ENCODE results near the gene GIPC3.
A peak's percentile ranks its signal among the peaks of the same experiment; 100 is the strongest.
"Not testable (repeated sequence)": the region's sequence is repeated elsewhere in the genome, so short reads cannot be mapped to it uniquely, and the experiment has no call there.

Gene GIPC3

GRCh38 chr19:3581792-3582191, 3.5 kb upstream of the GIPC3 start:
- not testable (repeated sequence) for H3K27ac Mint-ChIP-seq; H3K36me3 Mint-ChIP-seq; H3K4me3 Mint-ChIP-seq; H3K9me3 Mint-ChIP-seq; DNase-seq (ENCODE audit: low spot score in 2 of 2); ATAC-seq; H3K4me1 Mint-ChIP-seq

DNA sequence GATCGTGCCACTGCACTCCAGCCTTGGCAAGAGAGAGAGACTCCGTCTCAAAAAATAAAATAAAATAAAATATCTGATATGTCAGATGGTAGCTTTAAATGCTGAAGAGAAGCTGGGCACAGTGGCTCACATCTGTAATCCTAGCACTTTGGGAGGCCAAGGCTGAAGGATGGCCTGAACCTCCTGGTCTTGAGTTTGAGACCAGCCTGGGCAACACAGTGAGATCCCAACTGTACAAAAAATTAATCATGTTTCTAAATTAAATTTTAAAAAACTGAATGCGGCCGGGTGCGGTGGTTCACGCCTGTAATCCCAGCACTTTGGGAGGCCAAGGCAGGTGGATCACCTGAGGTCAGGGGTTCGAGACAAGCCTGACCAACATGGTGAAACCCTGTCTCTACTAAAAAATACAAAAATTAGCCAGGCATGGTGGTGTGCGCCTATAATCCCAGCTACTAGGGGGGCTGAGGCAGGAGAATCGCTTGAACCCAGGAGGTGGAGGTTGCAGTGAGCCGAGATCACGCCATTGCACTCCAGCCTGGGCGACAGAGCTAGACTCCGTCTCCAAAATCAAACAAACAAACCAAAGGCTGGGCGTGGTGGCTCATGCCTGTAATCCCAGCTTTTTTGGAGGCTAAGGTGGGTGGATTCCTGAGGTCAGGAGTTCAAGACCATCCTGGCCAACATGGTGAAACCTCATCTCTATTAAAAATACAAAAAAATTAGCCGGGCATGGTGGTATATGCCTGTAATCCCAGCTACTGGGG, 1.1 kb upstream of the GIPC3 start:
- H3K4me3 Mint-ChIP-seq; DNase-seq (ENCODE audit: low spot score in 2 of 2); H3K27ac Mint-ChIP-seq; H3K36me3 Mint-ChIP-seq; H3K4me1 Mint-ChIP-seq; ATAC-seq; H3K9me3 Mint-ChIP-seq: not testable (repeated sequence)

- Mint-ChIP-seq H3K4me1 (no peaks in the 10 kb centered on the region), H3K36me3 (no peaks in the 10 kb centered on the region), H3K4me3 (peak overlapping the region; percentile 35), H3K27ac (no peak overlapping the region), H3K9me3 (no peaks in the 10 kb centered on the region)
- ATAC-seq (no peak), DNase-seq (ENCODE audit: low spot score in 2 of 2) (no peak)
These were observed 899 bp downstream of the GIPC3 start for GRCh38 chr19:3586127-3586626.

DNA sequence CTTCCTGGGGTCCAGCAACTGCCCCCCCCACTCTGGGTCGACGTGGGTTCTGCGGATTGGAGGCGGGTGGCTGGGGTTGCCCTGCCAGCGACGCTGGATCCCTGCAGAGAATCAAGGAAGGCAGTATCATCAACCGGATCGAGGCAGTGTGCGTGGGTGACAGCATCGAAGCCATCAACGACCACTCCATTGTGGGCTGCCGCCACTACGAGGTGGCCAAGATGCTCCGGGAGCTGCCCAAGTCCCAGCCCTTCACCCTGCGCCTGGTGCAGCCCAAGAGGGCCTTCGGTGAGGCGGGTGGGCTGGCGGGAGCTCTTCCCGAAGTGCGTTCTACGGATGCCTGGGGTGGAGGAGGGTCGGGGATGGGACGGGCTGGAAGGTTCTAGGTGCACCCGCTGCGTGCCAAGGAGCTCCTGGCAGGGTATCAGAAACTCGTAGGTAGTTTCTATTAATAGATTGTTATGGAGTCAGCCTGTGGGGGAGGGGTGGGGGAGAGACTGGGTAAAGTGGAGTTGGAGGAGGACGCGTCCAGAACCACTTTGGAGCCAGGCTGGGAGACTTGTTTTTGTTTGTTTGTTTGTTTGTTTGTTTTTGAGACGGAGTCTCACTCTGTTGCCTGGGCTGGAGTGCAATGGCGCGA, 1.5 kb downstream of the GIPC3 start:
- ATAC-seq: no peak
- Mint-ChIP-seq H3K4me3 (peak overlapping the region; percentile 35), H3K4me1 (no peaks in the 10 kb centered on the region), H3K36me3 (no peaks in the 10 kb centered on the region), H3K9me3 (no peaks in the 10 kb centered on the region), H3K27ac (no peak overlapping the region)
- no peak for DNase-seq (ENCODE audit: low spot score in 2 of 2)

GRCh38 chr19:3589439-3589838, 4.2 kb downstream of the GIPC3 start:
- ATAC-seq (no peak), DNase-seq (ENCODE audit: low spot score in 2 of 2) (no peak)
- Mint-ChIP-seq H3K9me3 (no peaks in the 10 kb centered on the region), H3K4me1 (no peaks in the 10 kb centered on the region), H3K4me3 (no peak overlapping the region), H3K36me3 (no peaks in the 10 kb centered on the region), H3K27ac (peak overlapping the region; percentile 48)

DNA sequence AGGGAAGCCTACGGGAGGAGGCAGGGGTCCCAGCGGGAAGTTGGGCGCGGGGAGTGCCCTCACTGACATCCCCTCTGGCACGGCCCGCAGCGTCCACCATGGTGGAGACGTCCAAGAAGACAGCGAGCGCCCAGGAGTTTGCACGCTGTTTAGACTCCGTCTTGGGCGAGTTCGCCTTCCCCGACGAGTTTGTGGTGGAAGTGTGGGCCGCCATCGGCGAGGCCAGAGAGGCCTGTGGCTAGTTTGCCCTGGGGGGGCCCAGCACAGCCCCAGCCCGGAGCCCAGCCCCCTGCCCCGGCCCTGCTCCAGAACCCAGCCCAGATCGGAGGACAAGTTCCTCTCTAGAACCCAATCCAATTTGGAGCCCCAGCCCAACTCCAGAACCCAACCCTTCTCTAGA, 4.7 kb downstream of the GIPC3 start:
- no peak overlapping the region for H3K4me3 Mint-ChIP-seq
- H3K36me3 Mint-ChIP-seq: no peaks in the 10 kb centered on the region
- H3K9me3 Mint-ChIP-seq: no peaks in the 10 kb centered on the region
- ATAC-seq (no peak), DNase-seq (ENCODE audit: low spot score in 2 of 2) (no peak)
- no peak overlapping the region for H3K27ac Mint-ChIP-seq
- no peaks in the 10 kb centered on the region for H3K4me1 Mint-ChIP-seq

- Mint-ChIP-seq H3K9me3 (no peaks in the 10 kb centered on the region), H3K36me3 (no peaks in the 10 kb centered on the region), H3K4me3 (no peak overlapping the region), H3K4me1 (no peaks in the 10 kb centered on the region), H3K27ac (no peak overlapping the region)
- ATAC-seq (no peak), DNase-seq (ENCODE audit: low spot score in 2 of 2) (no peak)
These were observed 5.8 kb downstream of the GIPC3 start for GRCh38 chr19:3590991-3591659.

GRCh38 chr19:3591876-3592613, 6.8 kb downstream of the GIPC3 start:
- no peaks in the 10 kb centered on the region for H3K9me3 Mint-ChIP-seq
- no peak overlapping the region for H3K4me3 Mint-ChIP-seq
- DNase-seq (ENCODE audit: low spot score in 2 of 2): no peak
- H3K36me3 Mint-ChIP-seq: no peaks in the 10 kb centered on the region
- ATAC-seq: no peak
- no peak overlapping the region for H3K27ac Mint-ChIP-seq
- H3K4me1 Mint-ChIP-seq: no peaks in the 10 kb centered on the region

DNA sequence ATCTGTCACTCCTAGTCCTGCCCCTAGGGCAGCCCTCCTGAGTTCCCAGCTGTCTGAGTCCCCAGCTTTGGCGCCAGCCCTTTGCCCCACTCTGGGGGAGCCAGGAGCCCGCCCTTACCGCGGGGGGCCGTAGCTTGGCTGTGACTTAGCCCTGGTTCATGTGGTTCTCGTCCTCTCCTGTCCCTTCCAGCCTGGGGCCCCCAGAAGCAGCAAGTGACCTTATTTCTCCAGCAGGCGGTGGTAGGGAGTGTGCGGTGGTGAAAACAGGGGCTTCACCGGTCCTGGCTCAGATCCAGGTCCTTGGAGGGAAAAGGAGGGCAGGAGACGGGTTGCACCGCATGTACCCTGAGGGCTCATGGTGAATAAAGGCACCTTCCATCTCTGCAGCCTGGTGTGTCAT, 7.9 kb downstream of the GIPC3 start:
- Mint-ChIP-seq H3K4me3 (no peak overlapping the region), H3K4me1 (no peaks in the 10 kb centered on the region), H3K36me3 (no peaks in the 10 kb centered on the region), H3K9me3 (no peaks in the 10 kb centered on the region), H3K27ac (no peak overlapping the region)
- DNase-seq (ENCODE audit: low spot score in 2 of 2) (no peak), ATAC-seq (no peak)

- DNase-seq (ENCODE audit: low spot score in 2 of 2) (no peak), ATAC-seq (no peak)
- no peaks in the 10 kb centered on the region for H3K9me3 Mint-ChIP-seq
- no peaks in the 10 kb centered on the region for H3K4me1 Mint-ChIP-seq
- H3K27ac Mint-ChIP-seq: no peak overlapping the region
- no peaks in the 10 kb centered on the region for H3K36me3 Mint-ChIP-seq
- no peak overlapping the region for H3K4me3 Mint-ChIP-seq
These were observed 10.3 kb downstream of the GIPC3 start for GRCh38 chr19:3595521-3596061.

- no peak for ATAC-seq
These were observed 14.5 kb downstream of the GIPC3 start for GRCh38 chr19:3599776-3600187.

DNA sequence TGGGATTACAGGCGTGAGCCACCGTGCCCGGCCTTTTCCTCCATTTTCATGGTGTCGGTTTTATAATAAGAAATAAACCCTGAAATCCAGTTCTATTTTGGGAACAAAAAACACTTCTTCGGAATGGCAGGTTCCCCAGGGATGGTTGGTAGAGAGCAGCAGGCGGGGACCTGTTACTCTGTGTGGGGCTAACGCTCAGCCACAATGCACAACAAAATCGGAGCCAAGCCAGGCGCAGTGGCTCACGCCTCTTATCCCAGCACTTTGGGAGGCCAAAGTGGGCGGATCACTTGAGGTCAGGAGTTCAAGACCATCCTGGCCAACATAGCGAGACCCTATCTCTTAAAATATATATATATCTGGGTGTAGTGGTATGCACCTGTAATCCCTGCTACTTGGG, 15.7 kb downstream of the GIPC3 start:
- H3K27ac Mint-ChIP-seq: no peak overlapping the region
- H3K36me3 Mint-ChIP-seq: no peaks in the 10 kb centered on the region
- H3K4me3 Mint-ChIP-seq: no peak overlapping the region
- no peaks in the 10 kb centered on the region for H3K4me1 Mint-ChIP-seq
- ATAC-seq (no peak), DNase-seq (ENCODE audit: low spot score in 2 of 2) (no peak)
- H3K9me3 Mint-ChIP-seq: no peaks in the 10 kb centered on the region

More at GRCh38 chr19:3599776-3600187, 14.5 kb downstream of the GIPC3 start:
- H3K9me3 Mint-ChIP-seq: no peaks in the 10 kb centered on the region
- no peak overlapping the region for H3K27ac Mint-ChIP-seq
- no peaks in the 10 kb centered on the region for H3K4me1 Mint-ChIP-seq
- no peak for DNase-seq (ENCODE audit: low spot score in 2 of 2)
- H3K4me3 Mint-ChIP-seq: no peak overlapping the region
- no peaks in the 10 kb centered on the region for H3K36me3 Mint-ChIP-seq

DNA sequence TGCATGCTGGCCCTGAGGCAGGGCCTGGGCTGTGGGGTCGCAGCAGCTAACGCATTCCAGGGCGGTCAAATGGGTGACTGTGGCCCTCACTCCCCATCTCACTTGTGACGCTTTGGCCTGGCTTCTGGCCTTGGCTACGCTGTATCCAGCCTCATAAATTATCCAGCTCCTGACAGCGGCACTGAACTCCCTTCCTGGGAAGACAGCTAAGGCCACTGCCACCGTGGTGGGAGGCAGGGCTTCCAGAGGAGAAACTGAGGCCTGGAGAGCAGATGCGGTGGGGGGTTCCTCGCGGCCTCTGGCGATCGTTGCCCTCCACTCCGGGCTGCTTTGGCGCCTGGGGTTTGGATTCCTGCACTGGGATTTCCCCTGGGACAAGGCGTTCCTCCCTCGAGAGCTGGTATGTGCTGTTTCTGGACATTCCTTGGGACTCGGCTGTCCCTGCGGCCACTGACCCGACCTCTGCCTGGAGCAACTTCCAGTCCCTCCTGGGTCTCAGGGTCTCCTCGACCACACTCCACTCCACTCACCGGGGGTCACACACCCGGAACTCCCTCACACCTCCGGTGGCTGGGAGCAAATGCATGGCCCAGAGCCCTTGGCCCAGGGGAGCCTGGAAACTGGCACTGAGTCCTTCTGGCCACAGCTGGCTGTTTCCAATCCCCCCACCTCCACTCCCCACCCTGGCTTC, 18.0 kb downstream of the GIPC3 start:
- no peaks in the 10 kb centered on the region for H3K36me3 Mint-ChIP-seq
- peaks cover 8% of the 10 kb centered on the region for H3K4me1 Mint-ChIP-seq
- H3K9me3 Mint-ChIP-seq: no peaks in the 10 kb centered on the region
- no peak overlapping the region for H3K27ac Mint-ChIP-seq
- no peak overlapping the region for H3K4me3 Mint-ChIP-seq
- no peak for DNase-seq (ENCODE audit: low spot score in 2 of 2)
- no peak for ATAC-seq

- H3K4me1 Mint-ChIP-seq: peaks cover 10% of the 10 kb centered on the region
- ATAC-seq (peak; percentile 17), DNase-seq (ENCODE audit: low spot score in 2 of 2) (peak in 1 of 2 donors; percentile 64)
- H3K9me3 Mint-ChIP-seq: no peaks in the 10 kb centered on the region
- no peak overlapping the region for H3K27ac Mint-ChIP-seq
- no peaks in the 10 kb centered on the region for H3K36me3 Mint-ChIP-seq
- H3K4me3 Mint-ChIP-seq: no peak overlapping the region
These were observed 19.1 kb downstream of the GIPC3 start for GRCh38 chr19:3604227-3604986.
